ENCODE results near the gene CASZ1. TPM values are rescaled to one million over a fixed set of nuclear protein-coding genes. Genes with fewer than 3 reads are reported as not detected.

Gene CASZ1
- total and polyA plus RNA-seq, 12 donors: 19.5 to 79.8 (median 64.7) TPM

DNA sequence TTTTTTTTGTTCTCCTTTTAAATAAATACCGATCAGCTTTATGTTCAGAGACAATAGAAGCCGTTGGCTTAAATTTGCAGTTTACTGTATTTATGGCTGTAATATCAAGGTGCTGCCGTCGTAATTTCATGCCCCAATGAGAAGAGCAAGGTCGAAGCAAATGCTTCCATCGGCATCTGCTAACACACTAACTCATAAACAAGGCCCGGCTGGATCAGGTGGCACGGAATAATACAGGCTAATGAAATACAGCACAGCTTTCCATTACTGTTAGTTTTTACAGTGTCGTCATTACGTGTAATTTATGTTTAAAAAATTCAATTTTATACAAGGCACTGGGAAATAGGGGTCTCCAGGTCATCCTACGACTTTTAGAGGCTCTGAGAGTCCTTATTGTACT lies 202.7 kb downstream of the CASZ1 start:
- ATAC-seq (no peak), DNase-seq (no peak)
- Histone ChIP-seq H3K9me3 (no peaks in the 10 kb centered on the region), H3K27me3 (no peaks in the 10 kb centered on the region), H3K4me3 (no peak overlapping the region), H3K36me3 (peaks cover 0 to under 1% (median 0%) of the 10 kb centered on the region in 9 donors), H3K4me1 (peaks cover 0 to 44% (median 10%) of the 10 kb centered on the region in 9 donors), H3K27ac (no peak overlapping the region)
- TF ChIP-seq, protein P1, sequence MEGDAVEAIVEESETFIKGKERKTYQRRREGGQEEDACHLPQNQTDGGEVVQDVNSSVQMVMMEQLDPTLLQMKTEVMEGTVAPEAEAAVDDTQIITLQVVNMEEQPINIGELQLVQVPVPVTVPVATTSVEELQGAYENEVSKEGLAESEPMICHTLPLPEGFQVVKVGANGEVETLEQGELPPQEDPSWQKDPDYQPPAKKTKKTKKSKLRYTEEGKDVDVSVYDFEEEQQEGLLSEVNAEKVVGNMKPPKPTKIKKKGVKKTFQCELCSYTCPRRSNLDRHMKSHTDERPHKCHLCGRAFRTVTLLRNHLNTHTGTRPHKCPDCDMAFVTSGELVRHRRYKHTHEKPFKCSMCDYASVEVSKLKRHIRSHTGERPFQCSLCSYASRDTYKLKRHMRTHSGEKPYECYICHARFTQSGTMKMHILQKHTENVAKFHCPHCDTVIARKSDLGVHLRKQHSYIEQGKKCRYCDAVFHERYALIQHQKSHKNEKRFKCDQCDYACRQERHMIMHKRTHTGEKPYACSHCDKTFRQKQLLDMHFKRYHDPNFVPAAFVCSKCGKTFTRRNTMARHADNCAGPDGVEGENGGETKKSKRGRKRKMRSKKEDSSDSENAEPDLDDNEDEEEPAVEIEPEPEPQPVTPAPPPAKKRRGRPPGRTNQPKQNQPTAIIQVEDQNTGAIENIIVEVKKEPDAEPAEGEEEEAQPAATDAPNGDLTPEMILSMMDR (IDR thresholded peaks at IDR 0.05): no peak
- WGBS, 2 donors: 93 to 95% methylated on average over 11 of the region's 11 CpGs
- intact Hi-C loops (cut with DNase I): no loop called here

DNA sequence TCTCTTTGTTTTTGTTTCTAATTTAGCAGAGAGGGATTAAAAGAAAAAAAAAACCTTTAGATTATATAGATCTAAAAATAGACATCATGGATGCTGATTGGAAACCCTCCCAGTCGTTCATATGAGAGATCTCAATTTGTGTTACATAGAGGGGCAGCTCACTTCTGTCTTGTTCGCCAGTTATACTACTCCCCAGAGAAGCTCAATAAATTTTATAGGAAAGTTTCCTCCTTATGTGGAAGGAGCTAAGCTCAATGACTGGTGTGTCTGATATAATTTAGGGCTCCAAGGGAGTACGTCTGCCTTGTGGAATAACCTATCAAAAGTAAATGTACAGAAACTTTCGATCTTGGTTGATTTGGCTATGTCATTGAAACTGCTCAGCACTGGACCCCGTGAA lies 204.1 kb downstream of the CASZ1 start:
- DNase-seq: no peak
- Histone ChIP-seq H3K36me3 (no peaks in the 10 kb centered on the region), H3K4me1 (peaks cover 0 to 37% (median 10%) of the 10 kb centered on the region in 9 donors), H3K27ac (no peak overlapping the region), H3K27me3 (no peaks in the 10 kb centered on the region), H3K9me3 (no peaks in the 10 kb centered on the region), H3K4me3 (no peak overlapping the region)
- 60 to 70% methylated on average over 5 of the region's 5 CpGs for WGBS, 2 donors
- intact Hi-C loops (cut with DNase I): no loop called here
- TF ChIP-seq, protein P1 (IDR thresholded peaks at IDR 0.05): no peak
- ATAC-seq: no peak

DNA sequence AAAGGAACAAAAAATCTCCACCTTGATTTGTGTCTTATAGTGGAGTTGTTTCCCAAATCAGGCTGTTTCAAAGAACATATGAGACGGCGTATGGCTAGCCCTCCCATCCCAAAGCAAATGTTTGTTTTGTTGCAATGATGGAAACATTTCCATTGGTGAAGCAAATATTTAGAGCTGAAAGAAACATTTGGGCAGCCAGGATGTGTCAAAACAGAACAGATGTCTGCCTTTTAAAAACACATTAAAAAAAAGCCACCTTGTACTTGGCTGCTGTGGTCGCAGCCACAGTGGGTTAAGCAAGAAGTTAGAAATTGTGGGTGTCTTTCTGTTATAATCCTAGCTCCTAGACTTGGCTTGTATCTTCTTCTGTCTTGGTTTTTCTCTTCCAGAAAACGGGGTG lies 205.4 kb downstream of the CASZ1 start:
- TF ChIP-seq, protein P1 (IDR thresholded peaks at IDR 0.05): no peak
- Histone ChIP-seq H3K4me3 (no peak overlapping the region), H3K27me3 (no peaks in the 10 kb centered on the region), H3K27ac (no peak overlapping the region), H3K9me3 (no peaks in the 10 kb centered on the region), H3K4me1 (peaks cover 0 to 29% (median 10%) of the 10 kb centered on the region in 9 donors), H3K36me3 (no peaks in the 10 kb centered on the region)
- no peak for DNase-seq
- 70% methylated on average over 4 of the region's 4 CpGs for WGBS, 2 donors
- ATAC-seq: no peak
- intact Hi-C loops (cut with DNase I): no loop called here

DNA sequence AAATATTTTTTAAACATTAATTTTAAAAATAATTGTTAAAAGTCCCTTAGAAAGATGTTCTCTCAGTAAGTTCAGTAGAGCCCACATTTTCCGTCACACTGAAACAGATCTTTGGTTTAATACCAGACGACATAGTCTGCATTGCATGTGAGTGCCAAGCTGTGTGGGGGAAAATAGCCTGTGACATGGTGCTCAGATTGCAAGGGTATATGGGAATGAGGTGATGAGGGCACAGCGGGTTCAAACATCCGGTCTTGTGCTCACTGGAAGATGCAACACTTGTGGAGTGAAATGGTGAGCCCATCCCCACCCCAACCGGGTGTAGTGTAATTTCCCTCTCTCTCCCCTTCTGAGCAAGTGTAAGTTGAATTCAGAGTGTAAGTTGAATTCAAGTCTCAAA lies 207.4 kb downstream of the CASZ1 start:
- Histone ChIP-seq H3K27ac (no peak overlapping the region), H3K27me3 (no peaks in the 10 kb centered on the region), H3K36me3 (no peaks in the 10 kb centered on the region), H3K4me3 (no peak overlapping the region), H3K9me3 (peaks cover 0 to 7% (median 0%) of the 10 kb centered on the region in 11 donors), H3K4me1 (peaks cover 0 to 14% (median 4%) of the 10 kb centered on the region in 9 donors)
- WGBS, 2 donors: 93 to 95% methylated on average over 5 of the region's 5 CpGs
- intact Hi-C loops (cut with DNase I): loop anchor here in 1 of 10 donors (2.0 kb wide), 1 partner anchor 48 kb away; no protein-coding TSS in a partner anchor
- ATAC-seq (no peak), DNase-seq (no peak)
- TF ChIP-seq, protein P1 (IDR thresholded peaks at IDR 0.05): no peak
